HG03066 (cell line): ENCODE results near the gene RIPK3.
"Not testable (repeated sequence)": the region's sequence is repeated elsewhere in the genome, so short reads cannot be mapped to it uniquely, and the experiment has no call there.

Experiments
- ATAC-seq: cut with Tn5 transposase; IDR thresholded peaks from one replicate; pipeline ENCODE4 v1.9.1; 2021; ENCODE audit warnings: low read depth; ENCODE audit not compliant: unreplicated experiment

The RIPK3 gene

DNA sequence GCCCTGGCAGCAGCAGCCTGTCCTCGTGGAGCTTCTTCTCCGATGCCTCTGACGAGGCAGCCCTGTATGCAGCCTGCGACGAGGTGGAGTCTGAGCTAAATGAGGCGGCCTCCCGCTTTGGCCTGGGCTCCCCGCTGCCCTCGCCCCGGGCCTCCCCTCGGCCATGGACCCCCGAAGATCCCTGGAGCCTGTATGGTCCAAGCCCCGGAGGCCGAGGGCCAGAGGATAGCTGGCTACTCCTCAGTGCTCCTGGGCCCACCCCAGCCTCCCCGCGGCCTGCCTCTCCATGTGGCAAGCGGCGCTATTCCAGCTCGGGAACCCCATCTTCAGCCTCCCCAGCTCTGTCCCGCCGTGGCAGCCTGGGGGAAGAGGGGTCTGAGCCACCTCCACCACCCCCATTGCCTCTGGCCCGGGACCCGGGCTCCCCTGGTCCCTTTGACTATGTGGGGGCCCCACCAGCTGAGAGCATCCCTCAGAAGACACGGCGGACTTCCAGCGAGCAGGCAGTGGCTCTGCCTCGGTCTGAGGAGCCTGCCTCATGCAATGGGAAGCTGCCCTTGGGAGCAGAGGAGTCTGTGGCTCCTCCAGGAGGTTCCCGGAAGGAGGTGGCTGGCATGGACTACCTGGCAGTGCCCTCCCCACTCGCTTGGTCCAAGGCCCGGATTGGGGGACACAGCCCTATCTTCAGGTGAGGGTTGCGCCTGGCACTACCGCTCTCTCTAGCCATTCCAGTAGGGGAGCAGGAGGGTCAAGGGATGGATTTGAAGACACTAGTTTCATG, 30.3 kb upstream of the RIPK3 start:
- no peak for ATAC-seq

GRCh38 chr14:24369463-24369862, 29.7 kb upstream of the RIPK3 start:
- no peak for ATAC-seq

DNA sequence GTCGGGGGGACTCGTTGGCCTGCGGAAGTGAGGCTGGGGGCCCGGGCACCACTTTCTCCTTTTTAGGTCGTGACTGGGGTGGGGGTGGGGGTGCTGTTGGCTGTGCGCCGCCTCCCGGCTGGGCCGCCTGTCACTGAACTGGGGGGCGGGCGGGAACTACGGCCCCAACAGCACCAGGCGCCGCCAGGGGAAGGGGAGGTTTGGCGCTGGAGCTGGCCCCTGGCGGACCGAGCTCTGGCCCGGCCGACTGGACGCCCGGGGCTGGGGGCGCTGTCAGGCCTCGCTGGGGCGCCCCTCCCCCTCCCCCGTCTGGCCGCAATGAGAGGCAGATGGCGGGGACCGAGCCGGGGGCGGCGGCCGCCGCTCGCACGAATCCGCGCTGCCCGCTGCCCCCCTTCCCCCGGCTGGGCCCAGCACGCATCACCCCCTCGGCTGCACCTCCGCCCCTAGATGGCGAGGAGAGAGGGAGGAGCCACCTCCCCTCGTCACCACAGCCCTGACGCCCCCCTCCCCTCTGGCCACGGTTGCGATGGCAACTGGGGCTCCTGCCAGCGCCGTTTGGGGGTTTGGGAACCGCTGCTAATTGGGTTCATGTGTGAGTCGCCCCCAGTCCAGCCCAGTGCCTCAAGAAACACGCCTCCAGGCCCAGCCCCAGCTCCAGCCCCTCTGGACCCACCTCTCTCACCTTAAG, 28.9 kb upstream of the RIPK3 start:
- ATAC-seq, result no peak

DNA sequence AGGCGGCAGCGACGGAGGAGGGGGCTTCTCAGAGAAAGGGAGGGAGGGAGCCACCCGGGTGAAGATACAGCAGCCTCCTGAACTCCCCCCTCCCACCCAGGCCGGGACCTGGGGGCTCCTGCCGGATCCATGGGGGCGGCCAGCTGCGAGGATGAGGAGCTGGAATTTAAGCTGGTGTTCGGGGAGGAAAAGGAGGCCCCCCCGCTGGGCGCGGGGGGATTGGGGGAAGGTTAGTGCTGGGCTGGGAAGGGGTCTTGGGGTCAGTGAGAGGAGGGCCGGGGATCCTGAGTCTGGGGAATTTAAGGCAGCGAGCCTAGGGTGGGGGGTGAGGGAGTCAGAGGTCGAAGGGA, 28.4 kb upstream of the RIPK3 start:
- no peak for ATAC-seq

DNA sequence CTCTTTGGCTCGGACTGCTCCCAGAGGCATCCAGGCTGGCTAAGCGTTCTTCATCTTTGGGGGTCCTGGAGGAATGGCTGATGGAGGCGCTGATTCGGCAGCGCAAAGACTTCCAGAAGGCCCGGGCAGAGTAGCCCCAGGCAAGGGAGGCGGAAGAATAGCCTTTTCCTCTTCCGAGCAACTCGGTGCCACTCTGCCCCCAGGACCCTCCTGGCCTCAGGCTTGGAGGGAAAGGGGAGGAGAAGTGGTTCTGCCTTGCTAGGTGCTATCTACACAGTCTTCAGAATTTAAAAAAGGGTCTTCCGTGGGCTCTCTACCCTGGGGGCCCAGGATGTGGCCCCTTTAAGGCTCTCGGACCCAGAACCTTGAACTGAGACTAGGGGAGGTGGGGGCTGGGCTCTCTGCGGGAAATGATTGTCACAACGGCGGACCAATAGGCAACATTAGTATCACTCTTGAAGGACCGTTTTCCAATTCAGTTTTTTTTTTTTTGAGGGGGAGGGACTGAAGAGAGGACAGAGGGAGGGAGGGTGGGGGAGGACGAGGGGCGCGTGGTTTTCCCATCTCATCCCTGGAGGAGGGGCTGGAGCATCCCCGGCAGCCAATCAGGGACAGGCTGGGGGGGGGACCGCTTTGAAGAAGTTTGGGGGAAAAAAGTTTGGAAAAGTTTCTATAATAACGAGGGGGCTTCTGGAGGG, 27.9 kb upstream of the RIPK3 start, which contains the start of gene NFATC4:
Gene NFATC4 (plus strand): TSS at position 671 of the 698 bp plus-strand sequence. CDS start 157 bp downstream, outside the sequence.
- ATAC-seq, result no peak

DNA sequence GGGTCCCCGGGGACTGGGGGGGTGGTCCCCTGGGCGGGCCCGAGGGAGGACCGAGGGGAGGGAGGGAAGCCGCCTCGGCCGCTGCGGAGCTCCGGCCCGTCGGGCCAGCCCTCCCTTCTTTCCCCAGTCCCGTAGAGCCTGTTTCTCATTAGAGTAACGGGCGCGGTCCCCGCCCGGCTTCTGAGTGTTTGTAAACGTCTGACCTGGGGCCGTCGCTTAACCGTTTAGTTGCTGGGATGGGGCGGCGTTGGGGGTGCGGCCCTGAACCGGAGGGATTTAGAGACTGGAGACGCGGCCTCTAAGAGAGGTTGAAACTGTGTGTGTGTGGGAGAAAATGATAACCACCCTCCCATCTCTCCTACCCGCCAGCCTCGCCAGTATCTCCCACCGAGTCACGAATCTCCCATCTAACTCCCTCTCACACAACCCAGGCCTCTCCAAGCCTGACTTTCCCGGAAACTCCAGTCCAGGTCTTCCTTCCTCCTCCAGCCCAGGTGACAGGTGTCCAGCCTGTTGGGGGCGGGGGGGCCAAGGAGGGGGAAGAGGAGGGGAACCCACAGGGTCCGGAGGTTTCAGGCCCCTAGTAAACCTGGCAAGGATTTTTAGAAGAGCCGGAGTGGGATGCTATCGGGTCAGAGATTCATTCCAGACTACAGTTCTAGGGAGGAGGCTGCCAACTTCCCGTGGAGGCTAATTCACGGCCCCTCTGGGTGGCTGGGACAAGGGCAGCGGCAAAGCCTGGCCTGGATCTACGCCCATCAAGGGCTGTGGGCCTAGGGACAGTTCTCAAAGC, 27.1 kb upstream of the RIPK3 start:
- ATAC-seq, result peak; percentile 46

DNA sequence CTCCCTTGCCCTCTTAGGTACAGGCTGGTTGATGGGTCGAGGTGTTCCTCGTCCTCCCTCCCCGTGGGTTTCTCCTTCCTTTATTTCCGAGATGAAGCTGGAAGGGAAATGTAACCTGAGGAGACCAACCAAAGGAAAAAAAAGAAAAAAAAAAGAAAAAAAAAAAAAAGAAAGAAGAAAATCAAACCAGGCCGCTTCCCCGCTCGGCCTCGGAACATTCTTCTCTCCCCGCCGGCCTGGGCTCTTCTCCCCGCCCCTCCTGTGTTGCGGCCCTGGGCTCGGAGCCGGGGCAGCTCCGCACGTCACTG, 26.6 kb upstream of the RIPK3 start:
- no peak for ATAC-seq

- peak; percentile 42 for ATAC-seq
Measured at GRCh38 chr14:24365600-24366412, 26.0 kb upstream of the RIPK3 start.

DNA sequence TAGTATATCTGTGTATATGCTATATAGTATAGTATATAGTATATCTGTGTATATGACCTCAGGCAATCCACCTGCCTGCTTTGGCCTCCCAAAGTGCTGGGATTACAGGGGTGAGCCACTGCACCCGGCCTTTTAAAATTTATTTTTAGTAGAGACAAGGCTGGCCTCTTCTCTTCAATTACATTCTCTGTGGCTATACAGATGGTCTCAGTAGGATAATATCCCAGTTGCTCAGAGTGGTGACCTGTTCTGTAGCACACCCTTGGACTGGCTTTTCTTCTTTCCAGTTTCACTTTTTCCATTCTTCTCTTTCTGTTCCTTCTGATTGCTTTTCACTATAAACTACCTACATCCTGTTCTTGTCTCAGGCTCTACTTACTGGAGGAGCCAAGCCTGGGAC, 25.1 kb upstream of the RIPK3 start:
- ATAC-seq, result no peak

GRCh38 chr14:24363401-24363800, 23.6 kb upstream of the RIPK3 start:
- no peak for ATAC-seq

DNA sequence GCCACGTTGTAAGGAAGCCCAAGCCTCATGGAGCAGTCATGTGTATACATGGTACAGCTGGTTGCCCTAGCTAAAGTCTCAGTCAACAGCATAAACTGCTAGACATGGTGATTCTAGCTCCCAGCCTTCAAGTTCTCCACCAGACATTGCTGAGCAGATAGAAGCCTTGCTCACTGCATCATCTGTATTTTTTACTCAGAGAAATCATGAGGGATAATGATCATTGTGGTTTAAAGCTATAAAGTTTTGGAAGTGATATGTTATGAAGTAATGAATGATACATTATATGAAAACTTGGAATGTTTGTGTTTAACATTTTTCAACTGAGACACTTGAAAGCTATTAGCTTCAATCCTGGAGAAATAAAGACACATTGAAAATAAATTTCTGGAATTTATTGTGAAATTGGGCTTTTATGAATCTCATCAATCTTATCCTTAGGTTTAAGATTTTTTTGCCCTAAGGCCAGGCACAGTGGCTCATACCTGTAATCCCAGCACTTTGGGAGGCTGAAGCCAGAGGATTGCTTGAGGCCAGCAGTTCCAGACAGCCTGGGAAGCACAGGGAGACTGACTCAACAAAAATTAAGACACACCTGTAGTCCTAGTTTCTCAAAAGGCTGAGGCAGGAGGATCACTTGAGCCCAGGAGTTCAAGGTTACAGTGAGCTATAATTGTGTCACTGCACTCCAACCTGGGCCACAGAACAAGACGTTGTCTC, 22.6 kb upstream of the RIPK3 start:
- no peak for ATAC-seq

DNA sequence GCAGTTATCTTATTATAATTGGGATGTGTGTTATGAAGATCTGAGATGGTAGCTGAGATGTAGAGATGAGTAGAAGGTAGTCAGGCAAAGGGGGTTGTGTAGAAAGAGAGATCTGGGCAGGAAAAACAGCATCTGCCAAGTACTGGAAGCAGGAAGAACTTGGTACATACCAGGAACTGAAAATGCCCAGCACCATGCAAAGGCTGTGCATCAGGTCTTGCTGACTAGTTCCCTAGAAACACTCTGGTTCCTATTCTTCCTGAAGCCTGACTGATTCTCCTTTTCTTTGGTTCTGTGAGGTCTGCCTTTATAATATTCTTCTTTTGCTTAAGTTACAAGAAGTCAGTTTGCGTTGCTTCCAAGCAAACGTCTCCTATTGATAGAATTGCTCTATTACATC, 21.5 kb upstream of the RIPK3 start:
- no peak for ATAC-seq

DNA sequence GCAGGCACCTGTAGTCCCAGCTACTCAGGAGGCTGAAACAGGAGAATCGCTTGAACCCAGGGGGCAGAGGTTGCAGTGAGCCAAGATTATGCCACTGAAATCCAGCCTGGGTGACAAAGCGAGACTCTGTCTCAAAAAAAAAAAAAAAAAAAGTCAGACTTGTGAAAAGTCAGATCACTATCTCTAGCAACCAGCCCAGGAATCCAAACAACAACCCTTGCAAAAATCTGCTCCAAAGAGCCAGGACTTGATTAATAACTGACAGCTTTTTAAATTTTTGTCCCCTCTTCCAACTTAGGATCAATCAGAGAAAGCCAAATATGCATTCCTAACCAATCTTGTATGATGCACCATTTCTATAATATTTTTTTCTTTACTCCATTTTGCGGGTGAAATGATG, 20.5 kb upstream of the RIPK3 start:
- no peak for ATAC-seq

GRCh38 chr14:24356208-24356607, 16.4 kb upstream of the RIPK3 start:
- ATAC-seq, result no peak

- ATAC-seq, result no peak
Measured at GRCh38 chr14:24355009-24355408, 15.2 kb upstream of the RIPK3 start.

- not testable (repeated sequence) for ATAC-seq
Measured at GRCh38 chr14:24354482-24354825, 14.7 kb upstream of the RIPK3 start.

DNA sequence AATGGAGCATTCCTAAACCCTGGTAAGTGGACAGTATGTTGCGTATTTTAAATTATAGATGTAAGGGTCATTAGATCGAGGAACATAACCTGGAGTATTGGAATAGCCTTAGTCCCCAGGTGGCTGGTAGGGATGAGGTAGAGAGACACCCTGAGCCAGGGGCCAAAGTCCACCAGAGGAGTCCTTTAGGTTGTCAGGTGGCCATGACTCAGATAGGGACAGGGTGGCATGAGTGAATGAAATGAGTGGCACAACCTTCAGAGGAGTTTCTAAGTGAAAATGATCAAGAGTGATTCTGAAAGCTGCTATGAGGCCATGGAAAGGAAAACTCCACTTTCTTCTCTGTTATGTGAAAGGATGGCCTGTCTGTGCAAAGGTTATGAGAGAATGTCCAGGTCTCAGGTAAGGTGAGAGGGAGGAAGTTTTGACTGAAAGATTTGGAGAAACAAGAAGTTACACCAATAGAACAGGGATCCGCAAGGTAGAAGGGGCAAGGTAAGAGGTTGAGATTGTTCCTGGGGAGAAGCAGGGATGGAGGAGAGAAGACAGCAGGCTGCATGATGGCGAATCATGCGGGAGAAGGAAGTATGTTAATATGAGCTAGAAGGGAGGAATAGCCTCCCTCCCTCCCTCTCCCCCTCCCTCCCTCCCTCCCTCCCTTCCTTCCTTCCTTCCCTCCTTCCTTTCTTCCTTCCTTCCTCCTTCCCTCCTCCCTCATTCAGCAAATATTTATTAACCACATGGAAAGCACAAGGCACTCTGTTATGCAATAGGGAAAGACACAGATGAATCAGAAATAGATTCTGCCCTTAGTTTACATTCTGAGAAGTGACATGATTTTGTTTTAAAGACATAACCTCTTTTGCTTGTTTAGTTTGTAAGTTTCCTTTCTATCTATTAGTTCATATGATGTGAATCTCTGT, 14.0 kb upstream of the RIPK3 start:
- no peak for ATAC-seq

DNA sequence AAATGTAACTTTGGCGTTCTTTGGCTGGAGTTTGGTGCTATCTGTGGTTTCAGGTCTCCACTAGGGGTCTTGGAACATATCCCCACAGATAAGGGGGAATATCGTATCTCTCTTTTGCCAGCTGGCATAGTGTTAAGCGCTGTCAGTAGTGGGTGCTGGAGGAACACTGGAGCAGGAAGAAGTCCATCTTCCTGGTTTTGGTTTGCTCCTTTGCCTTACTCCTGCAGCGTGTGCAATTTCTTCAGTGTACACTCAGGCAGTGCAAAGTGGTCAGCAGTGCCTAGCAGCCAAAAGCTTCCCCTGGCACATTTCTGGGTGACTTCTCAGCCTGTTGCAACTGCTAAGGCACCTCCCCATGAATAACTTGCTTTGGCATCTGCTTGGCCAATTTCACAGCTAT, 11.7 kb upstream of the RIPK3 start:
- ATAC-seq, result no peak

DNA sequence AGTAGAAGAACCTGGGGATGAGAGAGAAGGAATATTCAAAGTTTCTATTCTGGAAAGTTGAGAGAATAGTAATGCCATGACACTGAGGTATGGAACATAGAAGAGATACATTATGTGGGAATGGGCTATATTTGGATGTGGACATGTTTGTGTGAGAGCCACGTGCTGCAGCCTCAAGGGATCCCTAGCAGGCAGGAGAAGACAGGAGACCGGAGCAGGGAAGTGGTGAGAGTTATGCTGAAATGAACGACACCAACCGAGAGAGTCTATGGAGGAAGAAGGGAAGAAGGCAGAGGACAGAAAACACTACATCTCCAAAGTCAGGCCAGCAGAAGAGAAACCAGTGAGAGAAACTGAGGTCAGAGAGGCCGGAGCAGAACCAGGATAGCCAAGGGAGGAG, 10.0 kb upstream of the RIPK3 start:
- no peak for ATAC-seq
